Neural progenitor cell (in vitro differentiated cells): Measurements from ENCODE around the gene SLC15A1. TPM values are rescaled to one million over a fixed set of nuclear protein-coding genes. Genes with fewer than 3 reads are reported as not detected.

Experiments
- DNase-seq: peaks from one replicate; pipeline ENCODE4 v3.0.0-alpha.2; 2016; ENCODE audit warnings: low spot score
- H2AFZ ChIP-seq: fragments of 200-600 bp; sonication (generic); replicated peaks from 2 replicates; pipeline ENCODE4 v1.6.1; 2016; ENCODE audit warnings: antibody characterized with exemption
- H3F3A ChIP-seq: fragments of 200-600 bp; sonication (generic); 2 replicates; pipeline ENCODE4 v1.6.1; 2016; ENCODE audit warnings: antibody characterized with exemption, low read depth
- H3K27ac ChIP-seq: fragments of 200-600 bp; sonication (generic); 2 replicates; pipeline ENCODE4 v1.5.1; 2016; ENCODE audit warnings: mild to moderate bottlenecking
- H3K27me3 ChIP-seq: fragments of 200-600 bp; sonication (generic); 2 replicates; pipeline ENCODE4 v1.6.1; 2016; ENCODE audit warnings: mild to moderate bottlenecking, moderate library complexity
- H3K36me3 ChIP-seq: fragments of 200-600 bp; sonication (generic); 2 replicates; pipeline ENCODE4 v1.5.1; 2016
- H3K4me1 ChIP-seq: fragments of 200-600 bp; sonication (generic); 2 replicates; pipeline ENCODE4 v1.6.1; 2016; ENCODE audit warnings: mixed run types
- H3K4me2 ChIP-seq: fragments of 200-600 bp; sonication (generic); 2 replicates; pipeline ENCODE4 v1.6.1; 2016
- H3K4me3 ChIP-seq: fragments of 200-600 bp; sonication (generic); 2 replicates; pipeline ENCODE4 v1.5.1; 2016
- H3K79me2 ChIP-seq: fragments of 200-600 bp; sonication (generic); 2 replicates; pipeline ENCODE4 v1.6.1; 2016; ENCODE audit warnings: low read depth
- H3K9ac ChIP-seq: fragments of 200-600 bp; sonication (generic); 2 replicates; pipeline ENCODE4 v1.6.1; 2016
- H3K9me3 ChIP-seq: fragments of 200-600 bp; sonication (generic); 2 replicates; pipeline ENCODE4 v1.5.1; 2016; ENCODE audit warnings: low read depth
- H4K20me1 ChIP-seq: fragments of 200-600 bp; sonication (generic); 2 replicates; pipeline ENCODE4 v1.6.1; 2016; ENCODE audit warnings: low read depth
- H3K27ac Mint-ChIP-seq: 3 replicates; pipeline ENCODE4 v1.8.0; 2021; ENCODE audit warnings: mixed read lengths
- H3K27me3 Mint-ChIP-seq: 2 replicates; pipeline ENCODE4 v1.8.0; 2022; ENCODE audit warnings: low read depth, mild to moderate bottlenecking, inconsistent platforms, moderate library complexity, mixed read lengths; ENCODE audit not compliant: insufficient read depth
- H3K36me3 Mint-ChIP-seq: 3 replicates; pipeline ENCODE4 v1.8.0; 2021; ENCODE audit warnings: mixed read lengths
- H3K4me1 Mint-ChIP-seq: 3 replicates; pipeline ENCODE4 v1.8.0; 2021; ENCODE audit warnings: mixed read lengths
- H3K4me3 Mint-ChIP-seq: 3 replicates; pipeline ENCODE4 v1.8.0; 2021; ENCODE audit warnings: mild to moderate bottlenecking, moderate library complexity, mixed read lengths
- H3K9me3 Mint-ChIP-seq: 3 replicates; pipeline ENCODE4 v1.8.0; 2020; ENCODE audit warnings: mixed read lengths
- CTCF ChIP-seq: fragments of 200-600 bp; sonication (generic); IDR thresholded peaks from 2 replicates; pipeline ENCODE4 v1.5.1; 2017; ENCODE audit warnings: antibody characterized with exemption, mild to moderate bottlenecking
- EZH2 ChIP-seq: fragments of 200-600 bp; sonication (generic); IDR thresholded peaks from 2 replicates; pipeline ENCODE4 v1.6.1; 2017; ENCODE audit warnings: antibody characterized with exemption, mild to moderate bottlenecking, moderate library complexity
- EZH2phosphoT487 ChIP-seq: fragments of 200-600 bp; sonication (generic); IDR thresholded peaks from 2 replicates; pipeline ENCODE4 v1.6.1; 2017; ENCODE audit warnings: antibody characterized with exemption
- total RNA-seq: library from RNA; depleted of rRNA; stranded (reverse); fragments of >200 nt; gene quantifications from 2 replicates; pipeline ENCODE4 v1.2.3, GENCODE V29; 2015; ENCODE audit warnings: low replicate concordance

Gene SLC15A1
- total RNA-seq, 1 donor from 2014 or later: not detected

DNA sequence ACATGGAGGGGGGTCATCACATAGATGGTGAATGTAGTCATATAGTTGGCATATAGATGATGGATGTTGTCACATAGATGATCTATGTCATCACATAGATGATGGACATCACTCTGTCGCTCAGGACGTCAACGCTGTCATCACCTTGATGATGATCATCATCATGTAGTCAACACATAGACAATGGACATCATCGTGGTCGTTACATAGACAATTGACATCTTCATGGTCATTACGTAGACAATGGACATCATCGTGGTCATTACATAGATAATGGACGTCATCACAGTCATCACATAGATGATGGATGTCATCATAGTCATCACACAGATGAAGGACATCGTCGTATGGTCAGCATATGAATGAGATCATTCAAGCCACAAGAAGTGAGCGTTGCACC is 28.6 kb upstream of the SLC15A1 start:
- Histone ChIP-seq H3K27me3 (no peaks in the 10 kb centered on the region), H3K9ac (no peak overlapping the region), H3K4me1 (no peaks in the 10 kb centered on the region), H2AFZ (no peak overlapping the region), H3K4me3 (no peak overlapping the region), H3K36me3 (no peaks in the 10 kb centered on the region), H3K4me2 (no peak overlapping the region), H3K9me3 (no peaks in the 10 kb centered on the region), H4K20me1 (no peaks in the 10 kb centered on the region), H3K27ac (no peak overlapping the region), H3F3A (no peaks in the 10 kb centered on the region), H3K79me2 (no peaks in the 10 kb centered on the region)
- Mint-ChIP-seq H3K27me3 (peaks cover 3% of the 10 kb centered on the region), H3K9me3 (no peaks in the 10 kb centered on the region), H3K4me1 (no peaks in the 10 kb centered on the region), H3K27ac (no peak overlapping the region), H3K36me3 (no peaks in the 10 kb centered on the region), H3K4me3 (no peak overlapping the region)
- DNase-seq: no peak
- TF ChIP-seq EZH2 (no peak), EZH2phosphoT487 (no peak), CTCF (no peak)

- no peaks in the 10 kb centered on the region for H3F3A ChIP-seq
- H3K4me3 Mint-ChIP-seq: no peak overlapping the region
- no peak overlapping the region for H2AFZ ChIP-seq
- no peaks in the 10 kb centered on the region for H3K4me1 ChIP-seq
- no peak overlapping the region for H3K27ac Mint-ChIP-seq
- no peak overlapping the region for H3K27ac ChIP-seq
- no peaks in the 10 kb centered on the region for H3K36me3 ChIP-seq
- H3K9ac ChIP-seq: no peak overlapping the region
- H3K9me3 Mint-ChIP-seq: no peaks in the 10 kb centered on the region
- no peaks in the 10 kb centered on the region for H3K4me1 Mint-ChIP-seq
- TF ChIP-seq CTCF (no peak), EZH2 (no peak), EZH2phosphoT487 (no peak)
- no peaks in the 10 kb centered on the region for H3K36me3 Mint-ChIP-seq
- H3K27me3 Mint-ChIP-seq: peaks cover 3% of the 10 kb centered on the region
- DNase-seq: no peak
- H3K4me2 ChIP-seq: no peak overlapping the region
- no peaks in the 10 kb centered on the region for H4K20me1 ChIP-seq
- H3K79me2 ChIP-seq: no peaks in the 10 kb centered on the region
- H3K9me3 ChIP-seq: no peaks in the 10 kb centered on the region
- no peak overlapping the region for H3K4me3 ChIP-seq
- H3K27me3 ChIP-seq: no peaks in the 10 kb centered on the region
These were observed 28.0 kb upstream of the SLC15A1 start for GRCh38 chr13:98780451-98780850.

DNA sequence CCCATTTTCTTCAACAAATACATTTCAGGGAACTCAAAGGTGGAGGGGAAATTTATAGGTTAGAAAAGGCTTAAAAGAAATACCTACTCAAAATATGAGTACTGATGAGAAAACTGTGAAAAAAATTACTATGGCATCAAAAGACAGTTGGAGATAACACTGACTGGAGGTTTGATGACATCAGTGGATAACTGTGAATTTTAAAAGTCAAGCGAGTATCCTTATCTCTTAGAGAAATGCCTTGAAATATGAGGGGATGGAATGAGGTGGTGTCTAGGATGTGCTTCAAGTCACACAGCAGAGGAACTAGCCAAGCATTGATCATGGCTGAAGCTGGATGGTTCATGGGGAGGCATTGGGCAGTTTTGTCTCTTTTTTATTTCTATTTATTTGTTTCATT is 27.2 kb upstream of the SLC15A1 start:
- H3K27me3 Mint-ChIP-seq: peaks cover 3% of the 10 kb centered on the region
- H3K27ac Mint-ChIP-seq: no peak overlapping the region
- Histone ChIP-seq H3K4me2 (no peak overlapping the region), H3K9me3 (no peaks in the 10 kb centered on the region), H4K20me1 (no peaks in the 10 kb centered on the region), H3K27ac (no peak overlapping the region), H2AFZ (no peak overlapping the region), H3K9ac (no peak overlapping the region), H3K36me3 (no peaks in the 10 kb centered on the region), H3F3A (no peaks in the 10 kb centered on the region), H3K27me3 (no peaks in the 10 kb centered on the region), H3K79me2 (no peaks in the 10 kb centered on the region), H3K4me3 (no peak overlapping the region), H3K4me1 (no peaks in the 10 kb centered on the region)
- no peak overlapping the region for H3K4me3 Mint-ChIP-seq
- TF ChIP-seq EZH2phosphoT487 (no peak), EZH2 (no peak), CTCF (no peak)
- H3K9me3 Mint-ChIP-seq: no peaks in the 10 kb centered on the region
- no peaks in the 10 kb centered on the region for H3K36me3 Mint-ChIP-seq
- H3K4me1 Mint-ChIP-seq: no peaks in the 10 kb centered on the region
- no peak for DNase-seq

GRCh38 chr13:98778749-98779148 is 26.3 kb upstream of the SLC15A1 start:
- TF ChIP-seq CTCF (no peak), EZH2 (no peak), EZH2phosphoT487 (no peak)
- Histone ChIP-seq H4K20me1 (no peaks in the 10 kb centered on the region), H2AFZ (no peak overlapping the region), H3K9ac (no peak overlapping the region), H3K27ac (no peak overlapping the region), H3K4me1 (no peaks in the 10 kb centered on the region), H3F3A (no peaks in the 10 kb centered on the region), H3K4me3 (no peak overlapping the region), H3K36me3 (no peaks in the 10 kb centered on the region), H3K4me2 (no peak overlapping the region), H3K9me3 (no peaks in the 10 kb centered on the region), H3K27me3 (no peaks in the 10 kb centered on the region), H3K79me2 (no peaks in the 10 kb centered on the region)
- no peak for DNase-seq
- H3K36me3 Mint-ChIP-seq: no peaks in the 10 kb centered on the region
- H3K4me1 Mint-ChIP-seq: no peaks in the 10 kb centered on the region
- no peaks in the 10 kb centered on the region for H3K9me3 Mint-ChIP-seq
- H3K4me3 Mint-ChIP-seq: no peak overlapping the region
- H3K27ac Mint-ChIP-seq: no peak overlapping the region
- peaks cover 3% of the 10 kb centered on the region for H3K27me3 Mint-ChIP-seq
